Right lobe of liver (tissue), 4 donors: ENCODE results near the gene CHST11.

Source experiments
- POLR2A ChIP-seq: fragments of 450-650 bp; IDR thresholded peaks from one replicate; pipeline ENCODE4 v1.6.1; 2017; ENCODE audit warnings: antibody characterized with exemption, mild to moderate bottlenecking
- TF ChIP-seq, protein P1 (sequence below), 4 donors: fragments of 200-600 bp in 3 of 4; fragments of 450-650 bp in 1 of 4; IDR thresholded peaks; one replicate each; pipeline versions ENCODE4 v1.5.1 to v1.8.0; 2016 to 2022; ENCODE audit warnings: antibody characterized with exemption in 4 of 4, mild to moderate bottlenecking in 2 of 4
- donor health status: DM: no; HTN: no; CAD: no.
- donor health status: DM: no; HTN: no; CAD: no.
- donor health status: DM: no; HTN: yes; CAD: no.

DNA sequence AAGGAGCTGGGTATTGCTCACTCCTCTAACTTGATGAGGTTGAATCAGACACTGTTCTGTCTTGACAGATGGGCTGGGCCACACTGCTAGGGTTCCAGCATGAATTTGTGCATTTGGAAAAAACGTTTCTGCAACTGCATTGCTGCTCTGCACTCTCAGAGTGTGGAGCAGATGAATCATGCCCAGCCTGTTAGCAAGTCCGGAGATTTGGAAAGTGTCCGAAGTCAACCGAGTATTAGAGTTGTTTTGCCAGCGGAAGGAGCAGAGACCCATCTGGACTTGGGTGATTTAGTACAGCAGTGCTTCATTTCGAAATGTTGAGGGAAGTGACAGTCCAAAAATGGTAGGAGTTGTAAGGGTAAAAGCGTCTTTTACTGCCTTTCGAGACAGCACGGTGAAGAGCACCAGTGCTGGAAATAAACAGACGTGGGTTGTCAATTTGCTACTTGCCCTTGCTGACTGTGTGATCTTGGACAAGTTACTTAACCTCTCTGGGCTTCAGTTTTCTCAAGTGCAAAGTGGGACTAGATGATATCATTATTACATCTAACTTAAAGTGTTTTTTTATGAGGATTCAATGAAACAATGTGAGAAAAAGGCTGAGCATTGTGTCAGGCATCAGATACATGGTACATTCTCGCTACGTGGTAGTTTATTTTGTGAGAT, 139.5 kb downstream of the CHST11 start:
- TF ChIP-seq POLR2A = no peak
- TF ChIP-seq, protein P1, sequence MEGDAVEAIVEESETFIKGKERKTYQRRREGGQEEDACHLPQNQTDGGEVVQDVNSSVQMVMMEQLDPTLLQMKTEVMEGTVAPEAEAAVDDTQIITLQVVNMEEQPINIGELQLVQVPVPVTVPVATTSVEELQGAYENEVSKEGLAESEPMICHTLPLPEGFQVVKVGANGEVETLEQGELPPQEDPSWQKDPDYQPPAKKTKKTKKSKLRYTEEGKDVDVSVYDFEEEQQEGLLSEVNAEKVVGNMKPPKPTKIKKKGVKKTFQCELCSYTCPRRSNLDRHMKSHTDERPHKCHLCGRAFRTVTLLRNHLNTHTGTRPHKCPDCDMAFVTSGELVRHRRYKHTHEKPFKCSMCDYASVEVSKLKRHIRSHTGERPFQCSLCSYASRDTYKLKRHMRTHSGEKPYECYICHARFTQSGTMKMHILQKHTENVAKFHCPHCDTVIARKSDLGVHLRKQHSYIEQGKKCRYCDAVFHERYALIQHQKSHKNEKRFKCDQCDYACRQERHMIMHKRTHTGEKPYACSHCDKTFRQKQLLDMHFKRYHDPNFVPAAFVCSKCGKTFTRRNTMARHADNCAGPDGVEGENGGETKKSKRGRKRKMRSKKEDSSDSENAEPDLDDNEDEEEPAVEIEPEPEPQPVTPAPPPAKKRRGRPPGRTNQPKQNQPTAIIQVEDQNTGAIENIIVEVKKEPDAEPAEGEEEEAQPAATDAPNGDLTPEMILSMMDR (IDR thresholded peaks at IDR 0.05) = no peak
